Central memory CD4-positive, alpha-beta T cell (primary cell): ENCODE results near the gene PCDHGB7.
"Not testable (repeated sequence)": the region's sequence is repeated elsewhere in the genome, so short reads cannot be mapped to it uniquely, and the experiment has no call there.

Experiments
- DNase-seq: peaks from one replicate; pipeline ENCODE4 v3.0.0; 2022

The PCDHGB7 gene

DNA sequence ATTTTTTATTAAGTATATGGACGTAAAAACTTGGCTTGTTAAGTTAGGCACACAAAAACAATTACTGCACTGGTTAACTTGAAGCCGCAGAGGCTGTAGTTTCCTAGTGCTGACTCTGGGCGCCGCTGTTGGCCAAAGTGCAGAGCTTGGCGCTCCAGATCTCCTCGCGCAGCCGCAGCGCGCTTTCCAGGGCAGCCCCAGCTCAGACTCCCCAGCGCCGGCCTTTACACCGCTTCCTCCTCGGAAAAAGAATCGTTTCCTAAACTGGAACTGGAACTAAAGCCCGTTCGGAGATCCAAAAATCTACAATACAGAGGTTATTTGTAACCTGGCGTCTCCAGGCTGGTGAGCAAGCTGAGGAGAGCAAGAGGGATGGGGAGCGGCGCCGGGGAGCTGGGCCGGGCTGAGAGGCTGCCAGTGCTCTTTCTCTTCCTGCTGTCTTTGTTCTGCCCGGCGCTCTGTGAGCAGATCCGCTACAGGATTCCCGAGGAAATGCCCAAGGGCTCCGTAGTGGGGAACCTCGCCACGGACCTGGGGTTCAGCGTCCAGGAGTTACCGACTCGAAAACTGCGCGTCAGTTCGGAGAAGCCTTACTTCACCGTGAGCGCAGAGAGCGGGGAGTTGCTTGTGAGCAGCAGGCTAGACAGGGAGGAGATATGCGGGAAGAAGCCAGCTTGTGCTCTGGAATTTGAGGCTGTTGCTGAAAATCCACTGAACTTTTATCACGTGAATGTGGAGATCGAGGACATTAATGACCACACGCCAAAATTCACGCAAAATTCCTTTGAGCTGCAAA lies 19.5 kb upstream of the PCDHGB7 start, which contains the start of gene PCDHGB5:
Gene PCDHGB5, plus strand, starts transcription at position 192 of the 796 bp plus-strand sequence. Its CDS starts 181 bp downstream, at position 373.
- DNase-seq: not testable (repeated sequence)

DNA sequence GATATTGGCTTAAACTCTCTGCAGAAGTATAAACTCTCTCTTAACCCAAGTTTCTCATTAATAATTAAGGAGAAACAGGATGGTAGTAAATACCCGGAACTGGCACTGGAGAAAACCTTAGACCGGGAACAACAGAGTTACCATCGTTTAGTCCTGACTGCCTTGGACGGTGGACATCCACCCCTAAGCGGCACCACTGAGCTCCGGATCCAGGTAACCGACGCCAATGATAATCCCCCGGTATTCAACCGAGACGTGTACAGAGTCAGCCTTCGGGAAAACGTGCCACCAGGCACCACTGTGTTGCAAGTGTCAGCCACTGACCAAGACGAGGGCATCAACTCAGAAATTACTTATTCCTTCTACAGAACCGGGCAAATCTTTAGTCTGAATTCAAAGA lies 18.9 kb upstream of the PCDHGB7 start:
- no peak for DNase-seq

DNA sequence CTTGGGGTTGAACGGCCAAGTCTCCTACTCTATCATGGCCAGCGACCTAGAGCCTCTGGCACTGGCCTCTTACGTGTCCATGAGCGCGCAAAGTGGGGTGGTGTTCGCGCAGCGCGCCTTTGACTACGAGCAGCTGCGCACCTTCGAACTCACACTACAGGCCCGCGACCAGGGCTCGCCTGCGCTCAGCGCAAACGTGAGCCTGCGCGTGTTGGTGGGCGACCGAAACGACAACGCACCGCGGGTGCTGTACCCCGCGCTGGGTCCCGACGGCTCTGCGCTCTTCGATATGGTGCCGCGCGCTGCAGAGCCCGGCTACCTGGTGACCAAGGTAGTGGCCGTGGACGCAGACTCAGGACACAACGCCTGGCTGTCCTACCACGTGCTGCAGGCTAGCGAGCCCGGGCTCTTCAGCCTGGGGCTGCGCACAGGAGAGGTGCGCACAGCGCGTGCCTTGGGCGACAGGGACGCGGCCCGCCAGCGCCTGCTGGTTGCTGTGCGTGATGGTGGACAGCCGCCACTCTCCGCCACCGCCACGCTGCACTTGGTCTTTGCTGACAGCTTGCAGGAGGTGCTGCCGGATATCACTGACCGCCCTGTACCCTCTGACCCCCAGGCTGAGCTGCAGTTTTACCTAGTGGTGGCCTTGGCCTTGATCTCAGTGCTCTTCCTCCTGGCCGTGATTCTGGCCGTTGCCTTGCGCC lies 17.8 kb upstream of the PCDHGB7 start:
- no peak for DNase-seq

DNA sequence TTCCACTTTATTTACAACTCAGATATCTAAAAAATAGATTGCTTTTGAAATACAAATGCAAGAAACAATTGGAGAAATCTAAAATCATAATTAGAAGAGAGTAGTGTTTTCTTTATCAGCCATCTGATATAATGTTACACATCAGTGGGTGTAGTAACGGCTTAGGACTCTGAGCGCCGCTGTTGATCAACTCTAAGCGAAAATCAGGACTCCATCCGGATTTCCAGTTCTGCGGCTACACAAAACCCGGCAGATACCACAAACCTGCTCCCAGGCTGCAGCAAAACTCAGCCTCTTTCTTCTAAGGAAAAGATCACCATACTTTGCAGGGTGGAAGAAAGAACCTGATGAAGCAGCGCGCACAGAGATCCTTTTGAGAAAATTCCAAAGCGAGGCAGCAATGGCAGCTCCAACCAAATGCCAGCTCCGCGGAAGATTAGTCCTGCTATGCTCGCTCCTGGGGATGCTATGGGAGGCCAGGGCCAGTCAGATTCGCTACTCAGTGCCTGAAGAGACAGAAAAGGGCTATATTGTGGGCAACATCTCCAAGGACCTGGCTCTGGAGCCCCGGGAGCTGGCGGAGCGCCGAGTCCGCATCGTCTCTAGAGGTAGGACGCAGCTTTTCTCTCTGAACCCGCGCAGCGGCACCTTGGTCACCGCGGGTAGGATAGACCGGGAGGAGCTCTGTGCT lies 14.8 kb upstream of the PCDHGB7 start, which contains the start of gene PCDHGA9:
Gene PCDHGA9, plus strand, starts transcription at position 226 of the 691 bp plus-strand sequence. Its CDS starts 175 bp downstream, at position 401.
- DNase-seq: no peak

DNA sequence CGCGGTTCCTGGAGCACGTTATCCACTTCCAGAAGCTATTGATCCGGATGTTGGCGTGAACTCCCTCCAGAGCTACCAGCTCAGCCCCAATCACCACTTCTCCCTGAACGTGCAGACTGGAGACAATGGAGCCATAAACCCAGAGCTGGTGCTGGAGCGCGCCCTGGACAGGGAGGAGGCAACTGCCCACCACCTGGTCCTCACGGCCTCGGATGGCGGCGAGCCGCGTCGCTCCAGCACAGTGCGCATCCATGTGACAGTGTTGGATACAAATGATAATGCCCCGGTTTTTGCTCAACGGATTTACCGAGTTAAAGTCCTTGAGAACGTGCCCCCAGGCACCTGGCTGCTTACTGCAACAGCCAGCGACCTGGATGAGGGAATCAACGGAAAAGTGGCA lies 14.1 kb upstream of the PCDHGB7 start:
- no peak for DNase-seq

DNA sequence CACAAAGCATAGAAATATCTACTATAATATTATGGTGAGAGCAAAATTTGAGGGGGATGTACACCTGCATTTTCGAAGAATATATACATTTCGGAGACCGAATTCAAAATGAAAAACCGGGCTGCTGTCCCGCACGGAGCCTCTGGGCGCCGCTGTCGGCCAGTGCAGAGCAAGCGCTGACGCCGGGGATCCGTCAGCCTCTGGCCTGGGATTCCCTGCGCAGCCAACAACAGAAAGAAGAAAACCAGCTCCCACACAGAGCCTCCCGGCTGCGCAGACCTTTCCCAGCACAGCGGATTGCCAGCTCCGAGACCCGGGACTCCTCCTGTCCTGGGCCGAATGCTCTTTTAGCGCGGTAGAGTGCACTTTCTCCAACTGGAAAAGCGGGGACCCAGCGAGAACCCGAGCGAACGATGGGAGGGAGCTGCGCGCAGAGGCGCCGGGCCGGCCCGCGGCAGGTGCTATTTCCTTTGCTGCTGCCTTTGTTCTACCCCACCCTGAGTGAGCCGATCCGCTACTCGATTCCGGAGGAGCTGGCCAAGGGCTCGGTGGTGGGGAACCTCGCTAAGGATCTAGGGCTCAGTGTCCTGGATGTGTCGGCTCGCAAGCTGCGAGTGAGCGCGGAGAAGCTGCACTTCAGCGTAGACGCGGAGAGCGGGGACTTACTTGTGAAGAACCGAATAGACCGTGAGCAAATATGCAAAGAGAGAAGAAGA lies 9.5 kb upstream of the PCDHGB7 start, which contains the start of gene PCDHGB6:
Gene PCDHGB6, plus strand, starts transcription at position 232 of the 716 bp plus-strand sequence. Its CDS starts 182 bp downstream, at position 414.
- DNase-seq: not testable (repeated sequence)

- no peak for DNase-seq
Observed at GRCh38 chr5:141409598-141410306, 7.7 kb upstream of the PCDHGB7 start.

DNA sequence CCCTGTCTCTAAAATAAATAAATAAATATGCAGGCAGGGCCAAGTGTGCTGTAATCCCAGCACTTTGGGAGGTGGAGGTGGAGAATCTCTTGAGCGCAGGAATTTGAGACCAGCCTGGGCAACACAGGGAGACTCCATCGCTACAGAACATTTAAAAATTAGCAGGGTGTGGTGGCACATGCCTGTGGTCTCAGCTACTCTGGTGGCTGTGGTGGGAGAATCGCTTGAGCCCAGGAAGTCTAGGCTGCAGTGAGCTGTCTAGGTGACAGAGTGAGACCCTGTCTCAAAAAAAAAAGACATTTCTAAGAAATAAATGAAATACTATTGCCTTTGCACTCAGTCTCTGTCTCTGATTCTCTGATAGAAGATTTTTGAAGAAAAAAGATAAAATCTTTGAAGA lies 5.9 kb upstream of the PCDHGB7 start:
- DNase-seq: no peak

DNA sequence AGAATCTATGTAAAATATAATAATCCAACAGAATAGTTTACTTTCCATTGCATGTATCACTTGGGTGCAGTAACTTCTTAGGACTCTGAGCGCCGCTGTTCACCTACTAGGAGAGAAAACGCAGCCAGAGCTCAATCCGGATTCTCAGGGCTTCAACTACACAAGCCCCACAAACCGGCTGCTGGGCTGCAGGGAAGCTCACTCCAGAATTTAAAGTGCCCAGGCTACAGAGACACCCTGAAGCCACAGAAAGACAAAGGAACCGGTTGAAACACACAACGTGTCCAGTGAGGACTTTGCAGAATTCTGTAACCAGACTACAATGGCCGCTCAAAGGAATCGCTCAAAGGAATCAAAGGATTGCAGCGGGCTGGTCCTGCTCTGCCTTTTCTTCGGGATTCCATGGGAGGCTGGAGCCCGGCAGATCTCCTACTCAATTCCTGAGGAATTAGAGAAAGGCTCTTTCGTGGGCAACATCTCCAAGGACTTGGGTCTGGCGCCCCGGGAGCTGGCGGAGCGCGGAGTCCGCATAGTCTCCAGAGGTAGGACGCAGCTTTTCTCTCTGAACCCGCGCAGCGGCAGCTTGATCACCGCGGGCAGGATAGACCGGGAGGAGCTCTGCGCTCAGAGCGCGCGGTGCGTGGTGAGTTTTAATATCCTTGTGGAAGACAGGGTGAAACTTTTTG lies 4.5 kb upstream of the PCDHGB7 start, which contains the start of gene PCDHGA10:
Gene PCDHGA10, plus strand, starts transcription at position 134 of the 686 bp plus-strand sequence. Its CDS starts 189 bp downstream, at position 323.
- DNase-seq: peak; percentile 42

GRCh38 chr5:141413540-141414069 lies 3.9 kb upstream of the PCDHGB7 start:
- no peak for DNase-seq

- DNase-seq: not testable (repeated sequence)
Observed at GRCh38 chr5:141414548-141415274, 2.8 kb upstream of the PCDHGB7 start.

DNA sequence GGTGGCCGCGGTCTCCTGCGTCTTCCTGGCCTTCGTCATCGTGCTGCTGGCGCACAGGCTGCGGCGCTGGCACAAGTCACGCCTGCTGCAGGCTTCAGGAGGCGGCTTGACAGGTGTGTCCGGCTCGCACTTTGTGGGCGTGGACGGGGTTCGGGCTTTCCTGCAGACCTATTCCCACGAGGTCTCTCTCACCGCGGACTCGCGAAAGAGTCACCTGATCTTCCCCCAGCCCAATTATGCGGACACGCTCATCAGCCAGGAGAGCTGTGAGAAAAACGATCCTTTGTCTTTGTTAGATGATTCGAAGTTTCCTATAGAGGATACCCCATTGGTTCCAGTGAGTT lies 2.2 kb upstream of the PCDHGB7 start:
- not testable (repeated sequence) for DNase-seq

DNA sequence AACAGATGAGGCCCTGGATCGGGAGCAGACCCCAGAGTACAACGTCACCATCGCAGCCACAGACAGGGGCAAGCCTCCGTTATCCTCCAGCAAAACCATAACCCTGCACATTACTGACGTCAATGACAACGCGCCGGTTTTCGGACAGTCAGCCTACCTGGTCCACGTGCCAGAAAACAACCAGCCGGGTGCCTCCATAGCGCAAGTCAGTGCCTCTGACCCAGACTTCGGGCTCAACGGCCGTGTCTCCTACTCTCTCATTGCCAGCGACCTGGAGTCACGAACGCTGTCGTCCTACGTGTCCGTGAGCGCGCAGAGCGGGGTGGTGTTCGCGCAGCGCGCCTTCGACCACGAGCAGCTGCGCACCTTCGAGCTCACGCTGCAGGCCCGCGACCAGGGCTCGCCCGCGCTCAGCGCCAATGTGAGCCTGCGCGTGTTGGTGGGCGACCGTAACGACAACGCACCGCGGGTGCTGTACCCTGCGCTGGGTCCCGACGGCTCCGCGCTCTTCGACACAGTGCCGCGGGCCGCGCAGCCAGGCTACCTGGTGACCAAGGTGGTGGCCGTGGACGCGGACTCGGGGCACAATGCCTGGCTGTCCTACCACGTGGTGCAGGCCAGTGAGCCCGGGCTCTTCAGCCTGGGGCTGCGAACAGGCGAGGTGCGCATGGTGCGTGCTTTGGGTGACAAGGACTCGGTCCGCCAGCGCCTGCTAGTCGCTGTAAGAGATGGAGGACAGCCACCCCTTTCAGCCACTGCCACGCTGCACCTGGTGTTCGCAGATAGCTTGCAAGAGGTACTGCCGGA lies 1.8 kb downstream of the PCDHGB7 start:
- DNase-seq: no peak

DNA sequence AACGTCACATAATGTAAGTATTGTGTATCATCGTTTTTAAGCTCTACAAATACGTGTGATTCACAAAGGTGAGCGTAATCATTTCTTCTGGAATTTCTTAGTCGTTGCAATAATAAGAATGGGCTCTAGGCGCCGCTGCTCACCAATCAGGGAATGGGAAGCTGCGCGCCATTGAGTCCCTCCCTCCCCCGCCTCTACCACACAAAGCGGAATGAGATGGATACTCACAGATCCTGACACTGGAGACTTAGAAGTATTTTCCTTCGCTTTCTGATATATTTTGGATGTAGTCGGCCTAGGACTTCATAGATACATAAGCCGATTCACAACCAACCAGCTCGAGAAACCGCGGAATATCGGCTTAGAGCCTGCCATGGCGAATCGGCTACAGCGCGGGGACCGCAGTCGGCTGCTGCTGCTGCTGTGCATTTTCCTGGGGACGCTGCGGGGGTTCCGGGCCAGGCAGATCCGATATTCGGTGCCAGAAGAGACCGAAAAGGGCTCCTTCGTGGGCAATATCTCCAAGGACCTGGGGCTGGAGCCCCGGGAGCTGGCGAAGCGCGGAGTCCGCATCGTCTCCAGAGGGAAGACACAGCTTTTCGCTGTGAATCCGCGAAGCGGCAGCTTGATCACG lies 3.5 kb downstream of the PCDHGB7 start, which contains the start of gene PCDHGA11:
Gene PCDHGA11, plus strand, starts transcription at position 197 of the 634 bp plus-strand sequence. Its CDS starts 177 bp downstream, at position 374.
- peak; percentile 28 for DNase-seq

DNA sequence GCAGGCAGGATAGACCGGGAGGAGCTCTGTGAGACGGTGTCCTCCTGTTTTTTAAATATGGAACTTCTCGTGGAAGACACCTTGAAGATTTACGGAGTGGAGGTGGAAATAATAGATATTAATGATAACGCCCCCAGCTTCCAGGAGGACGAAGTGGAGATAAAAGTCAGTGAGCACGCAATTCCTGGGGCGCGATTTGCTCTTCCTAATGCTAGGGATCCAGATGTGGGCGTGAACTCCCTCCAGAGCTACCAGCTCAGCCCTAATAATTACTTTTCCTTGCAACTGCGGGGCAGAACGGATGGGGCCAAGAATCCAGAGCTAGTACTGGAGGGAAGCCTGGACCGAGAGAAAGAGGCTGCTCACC lies 4.0 kb downstream of the PCDHGB7 start:
- no peak for DNase-seq

GRCh38 chr5:141422742-141423291 lies 5.3 kb downstream of the PCDHGB7 start:
- DNase-seq: no peak

GRCh38 chr5:141427783-141428426 lies 10.4 kb downstream of the PCDHGB7 start:
- DNase-seq: no peak
